Skeletal muscle satellite cell (primary cell): Measurements from ENCODE around the gene NUP214.
"Not testable (repeated sequence)": the region's sequence is repeated elsewhere in the genome, so short reads cannot be mapped to it uniquely, and the experiment has no call there.

ENCODE experiments used
- H3K27me3 ChIP-seq: 2 replicates; pipeline ENCODE4 v1.7.0; 2013; ENCODE audit warnings: low read length; ENCODE audit not compliant: control insufficient read depth, insufficient read depth
- H3K36me3 ChIP-seq: 2 replicates; pipeline ENCODE4 v1.7.0; 2013; ENCODE audit warnings: mild to moderate bottlenecking, control low read depth, low read length; ENCODE audit not compliant: insufficient read depth
- H3K4me1 ChIP-seq: 2 replicates; pipeline ENCODE4 v1.7.0; 2013; ENCODE audit warnings: low read length; ENCODE audit not compliant: control insufficient read depth, insufficient read depth
- H3K4me2 ChIP-seq: 2 replicates; pipeline ENCODE4 v1.7.0; 2013; ENCODE audit warnings: mild to moderate bottlenecking, low read length
- H3K4me3 ChIP-seq: 2 replicates; pipeline ENCODE4 v1.7.0; 2013; ENCODE audit warnings: low read length
- H3K9ac ChIP-seq: 2 replicates; pipeline ENCODE4 v1.7.0; 2013; ENCODE audit warnings: mild to moderate bottlenecking, low read depth, low read length, moderate library complexity
- H3K9me3 ChIP-seq: replicated peaks from 2 replicates; pipeline ENCODE4 v1.7.0; 2013; ENCODE audit warnings: mild to moderate bottlenecking, control low read depth, low read length

The NUP214 gene

DNA sequence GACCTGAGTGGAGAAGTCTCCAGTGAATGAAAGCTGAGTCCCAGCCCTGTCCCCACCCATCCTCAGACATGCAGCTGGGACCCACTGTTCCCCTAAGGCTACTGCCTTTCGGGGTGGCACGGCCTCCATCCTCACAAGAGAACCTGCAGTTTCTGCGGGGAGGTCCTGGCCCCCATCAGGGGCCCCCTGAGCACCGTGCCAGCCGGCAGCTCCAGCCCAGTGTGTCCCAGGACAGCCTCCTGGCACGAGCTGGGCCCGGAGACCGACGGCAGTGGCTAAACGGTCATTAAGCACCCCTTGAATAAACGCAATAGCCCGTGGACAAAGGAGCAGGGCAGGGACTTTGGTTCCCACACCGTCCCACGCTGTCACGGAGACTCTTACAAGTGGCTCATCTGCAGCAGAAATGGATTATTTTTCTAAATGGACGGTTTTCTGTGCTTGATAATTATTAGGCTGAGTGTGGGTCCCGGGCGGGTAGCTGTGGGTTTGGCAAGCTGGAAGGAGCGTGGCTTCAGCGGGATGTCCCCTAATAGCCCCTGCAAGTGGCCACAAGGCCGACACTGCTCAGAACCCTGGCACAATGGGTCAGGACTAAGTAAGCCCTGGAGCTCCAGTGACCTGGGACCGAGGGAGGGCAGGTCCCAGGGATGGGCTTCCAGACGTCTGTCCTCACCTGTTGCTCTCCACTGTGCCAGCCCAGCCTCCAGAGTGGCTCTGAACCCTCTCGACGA, 133.5 kb downstream of the NUP214 start:
- Histone ChIP-seq H3K9ac (no peak overlapping the region), H3K4me2 (no peak overlapping the region), H3K27me3 (no peaks in the 10 kb centered on the region), H3K36me3 (no peaks in the 10 kb centered on the region), H3K4me3 (no peak overlapping the region), H3K9me3 (no peaks in the 10 kb centered on the region), H3K4me1 (peaks cover 13% of the 10 kb centered on the region)

DNA sequence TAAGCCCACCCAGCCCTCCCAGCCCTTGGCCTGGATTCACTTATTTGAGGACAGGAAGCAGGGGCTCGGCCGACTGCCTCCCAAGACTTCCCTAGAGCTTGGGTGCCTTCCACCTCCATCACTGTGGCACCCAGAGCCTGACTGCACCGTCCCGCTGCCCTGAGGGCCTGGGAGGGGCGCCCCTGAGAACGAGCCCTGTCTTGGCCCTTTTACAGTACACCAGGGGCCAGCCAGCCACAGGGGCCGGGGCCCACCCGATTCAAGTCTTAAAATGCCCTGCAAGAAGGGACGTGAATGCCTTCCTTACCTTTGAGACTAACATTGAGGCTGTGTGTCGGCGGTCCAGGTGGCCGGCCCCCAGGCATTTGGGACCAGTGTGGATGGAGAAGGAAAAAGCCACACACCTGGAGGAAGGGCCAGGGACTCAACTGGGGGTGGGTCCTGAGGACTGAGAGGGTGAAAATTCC, 134.1 kb downstream of the NUP214 start:
- H3K36me3 ChIP-seq, result no peaks in the 10 kb centered on the region
- peaks cover 13% of the 10 kb centered on the region for H3K4me1 ChIP-seq
- H3K9me3 ChIP-seq, result no peaks in the 10 kb centered on the region
- H3K27me3 ChIP-seq, result no peaks in the 10 kb centered on the region
- no peak overlapping the region for H3K9ac ChIP-seq
- H3K4me3 ChIP-seq, result no peak overlapping the region
- H3K4me2 ChIP-seq, result no peak overlapping the region

DNA sequence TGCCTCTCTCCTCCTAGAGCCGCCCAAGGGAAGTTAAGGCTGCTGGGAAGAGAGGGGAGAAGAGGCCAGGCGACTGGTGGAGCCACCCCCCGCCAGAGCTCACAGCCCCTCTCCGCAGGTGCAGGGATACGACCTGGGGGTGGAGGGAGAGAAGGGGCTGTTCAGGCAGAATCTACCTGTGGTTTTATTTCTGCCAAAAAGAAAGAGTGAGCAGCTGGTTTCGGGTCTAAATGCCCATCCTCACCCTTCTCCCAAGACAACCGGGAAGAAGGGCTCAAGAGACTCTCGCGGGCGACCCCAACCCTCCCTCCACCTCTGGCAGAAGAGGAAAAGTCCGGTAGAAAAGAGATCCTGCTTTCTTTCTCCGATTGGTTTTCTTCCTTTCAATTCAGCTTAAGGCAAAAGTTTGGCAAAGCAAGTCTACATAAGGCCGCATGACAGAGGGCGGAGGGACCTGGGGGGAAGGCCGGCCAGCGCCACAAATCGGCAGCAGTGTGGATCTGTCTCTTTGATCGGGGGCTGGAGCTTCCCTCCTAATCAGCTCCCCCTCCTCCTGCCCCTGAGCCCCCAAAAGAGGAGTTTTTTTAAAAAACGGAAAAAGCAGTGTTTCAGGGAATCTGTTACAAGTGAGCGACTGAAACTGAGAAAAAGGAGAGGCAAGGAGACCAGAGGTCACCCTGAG, 134.7 kb downstream of the NUP214 start:
- Histone ChIP-seq H3K4me1 (peaks cover 13% of the 10 kb centered on the region), H3K9ac (no peak overlapping the region), H3K4me2 (no peak overlapping the region), H3K4me3 (no peak overlapping the region), H3K27me3 (no peaks in the 10 kb centered on the region), H3K36me3 (no peaks in the 10 kb centered on the region), H3K9me3 (no peaks in the 10 kb centered on the region)

DNA sequence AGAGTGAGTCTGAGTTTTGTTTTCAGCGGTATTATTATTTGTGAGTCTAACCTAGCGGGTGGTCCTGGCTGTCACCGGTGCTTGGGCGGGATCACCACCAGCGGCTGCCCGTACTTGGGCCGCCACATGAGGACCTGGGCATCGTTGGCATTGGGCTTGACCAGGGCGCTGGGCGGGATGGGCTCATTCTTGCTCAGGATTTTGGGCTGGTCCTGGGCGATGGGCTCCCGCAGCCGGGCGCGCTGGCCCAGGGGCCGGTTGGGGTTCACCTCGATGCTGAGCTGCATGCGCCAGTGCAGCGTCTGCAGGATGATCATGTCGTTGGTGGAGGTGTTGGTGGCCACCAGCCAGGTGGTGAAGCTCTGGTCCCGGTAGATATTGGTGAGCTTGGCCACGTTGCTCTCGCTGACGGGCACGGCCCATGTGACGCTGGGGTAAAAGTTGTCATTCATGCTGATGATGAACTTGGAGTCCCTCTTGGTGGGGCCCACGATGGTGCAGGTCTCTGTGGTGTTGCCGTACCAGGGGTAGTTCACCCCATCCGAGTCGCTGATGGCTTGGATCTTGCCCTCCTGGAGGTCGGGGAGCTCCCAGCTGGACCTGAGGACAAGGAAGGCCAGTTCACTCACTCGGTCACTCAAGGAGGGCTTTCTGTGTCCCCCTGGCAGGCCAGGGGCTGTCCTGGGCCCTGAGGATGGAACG, 135.5 kb downstream of the NUP214 start:
- H3K9me3 ChIP-seq, result no peaks in the 10 kb centered on the region
- no peaks in the 10 kb centered on the region for H3K27me3 ChIP-seq
- no peaks in the 10 kb centered on the region for H3K36me3 ChIP-seq
- no peak overlapping the region for H3K9ac ChIP-seq
- no peak overlapping the region for H3K4me2 ChIP-seq
- H3K4me3 ChIP-seq, result no peak overlapping the region
- H3K4me1 ChIP-seq, result peaks cover 10% of the 10 kb centered on the region

DNA sequence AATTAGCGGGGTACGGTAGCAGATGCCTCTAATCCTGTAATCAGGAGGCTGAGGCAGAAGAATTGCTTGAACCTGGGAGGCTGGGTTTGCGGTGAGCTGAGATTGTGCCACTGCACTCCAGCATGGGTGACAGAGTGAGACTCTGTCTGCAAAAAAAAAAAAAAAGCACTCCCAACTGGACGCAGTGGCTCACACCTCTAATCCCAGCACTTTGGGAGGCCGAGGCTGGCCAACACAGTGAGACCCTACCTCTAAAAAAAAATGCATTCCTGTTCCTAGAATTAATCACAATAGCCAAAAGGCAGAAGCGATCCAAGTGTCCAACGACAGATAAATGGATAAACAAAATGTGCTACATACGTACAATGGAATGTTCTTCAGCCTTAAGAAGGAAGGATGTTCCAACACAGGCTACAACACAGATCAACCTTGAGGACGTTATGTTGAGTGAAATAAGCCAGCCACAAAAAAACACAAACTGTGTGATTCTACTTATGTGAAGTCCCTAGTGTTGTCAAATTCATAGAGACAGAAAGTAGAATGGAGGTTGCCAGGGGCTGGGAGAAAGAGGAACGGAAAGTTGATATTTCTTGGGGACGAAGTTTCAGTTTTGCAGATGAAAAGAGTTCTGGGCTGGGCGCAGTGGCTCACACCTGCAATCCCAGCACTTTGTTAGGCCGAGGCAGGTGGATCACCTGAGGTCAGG, 137.1 kb downstream of the NUP214 start:
- no peaks in the 10 kb centered on the region for H3K36me3 ChIP-seq
- no peaks in the 10 kb centered on the region for H3K27me3 ChIP-seq
- no peak overlapping the region for H3K4me3 ChIP-seq
- H3K9ac ChIP-seq, result no peak overlapping the region
- H3K9me3 ChIP-seq, result no peaks in the 10 kb centered on the region
- H3K4me1 ChIP-seq, result no peaks in the 10 kb centered on the region
- H3K4me2 ChIP-seq, result no peak overlapping the region

DNA sequence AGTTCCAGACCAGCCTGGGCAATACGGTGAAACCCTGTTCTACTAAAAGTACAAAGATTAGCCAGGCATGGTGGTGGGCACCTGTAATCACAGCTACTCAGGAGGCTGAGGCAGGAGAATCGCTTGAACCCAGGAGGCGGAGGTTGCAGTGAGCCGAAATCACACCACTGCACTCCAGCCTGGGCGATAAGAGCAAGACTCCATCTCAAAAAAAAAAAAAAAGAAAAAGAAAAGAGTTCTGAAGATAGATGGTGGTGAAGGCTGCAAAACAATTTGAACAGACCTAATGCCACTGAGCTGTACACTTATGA, 137.6 kb downstream of the NUP214 start:
- H3K9me3 ChIP-seq, H3K9ac ChIP-seq, H3K4me1 ChIP-seq, H3K36me3 ChIP-seq, H3K4me3 ChIP-seq, H3K27me3 ChIP-seq, H3K4me2 ChIP-seq: not testable (repeated sequence)

DNA sequence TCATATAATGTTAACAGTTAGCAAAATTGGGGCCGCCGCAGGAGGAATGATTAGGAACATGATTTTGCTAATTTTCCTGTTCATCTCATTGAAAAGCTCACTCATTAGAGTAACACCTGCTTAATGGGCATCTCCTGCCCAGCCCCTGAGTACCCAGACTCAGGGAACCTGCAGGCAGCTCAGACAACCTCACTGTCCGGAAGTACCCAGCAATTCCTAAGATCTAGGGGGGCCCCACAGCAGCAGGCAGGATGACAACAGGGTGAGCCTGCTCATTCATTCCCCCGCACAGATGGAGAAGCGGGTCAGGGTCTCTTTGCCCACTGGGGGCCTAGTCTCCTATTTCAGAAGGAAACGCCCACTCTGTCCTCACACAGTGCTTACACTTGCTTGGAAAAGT, 138.3 kb downstream of the NUP214 start:
- H3K4me1 ChIP-seq, result no peaks in the 10 kb centered on the region
- no peaks in the 10 kb centered on the region for H3K27me3 ChIP-seq
- H3K4me2 ChIP-seq, result no peak overlapping the region
- no peak overlapping the region for H3K4me3 ChIP-seq
- no peaks in the 10 kb centered on the region for H3K9me3 ChIP-seq
- H3K36me3 ChIP-seq, result no peaks in the 10 kb centered on the region
- H3K9ac ChIP-seq, result no peak overlapping the region

DNA sequence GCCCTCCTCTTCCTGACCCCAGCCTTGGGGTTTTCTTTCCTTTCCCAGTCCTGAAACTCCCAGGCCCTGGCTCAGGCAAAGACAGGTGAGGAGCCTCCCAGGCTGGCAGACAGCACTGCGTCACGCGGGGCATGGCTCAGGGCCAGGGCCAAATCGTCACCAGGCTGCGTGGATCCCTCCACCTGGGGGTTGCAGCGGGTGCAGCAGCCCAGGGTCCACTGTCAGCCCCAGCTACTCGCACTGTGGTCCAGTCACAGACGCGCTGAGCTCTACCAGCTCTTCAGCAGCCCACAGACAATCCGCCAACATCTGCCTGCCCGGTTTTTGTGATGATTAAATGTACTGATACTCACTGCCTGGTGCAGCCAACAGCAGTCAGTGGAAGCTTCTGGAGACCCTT, 138.8 kb downstream of the NUP214 start:
- Histone ChIP-seq H3K9me3 (no peaks in the 10 kb centered on the region), H3K27me3 (no peaks in the 10 kb centered on the region), H3K4me3 (no peak overlapping the region), H3K36me3 (no peaks in the 10 kb centered on the region), H3K9ac (no peak overlapping the region), H3K4me2 (no peak overlapping the region), H3K4me1 (no peaks in the 10 kb centered on the region)

DNA sequence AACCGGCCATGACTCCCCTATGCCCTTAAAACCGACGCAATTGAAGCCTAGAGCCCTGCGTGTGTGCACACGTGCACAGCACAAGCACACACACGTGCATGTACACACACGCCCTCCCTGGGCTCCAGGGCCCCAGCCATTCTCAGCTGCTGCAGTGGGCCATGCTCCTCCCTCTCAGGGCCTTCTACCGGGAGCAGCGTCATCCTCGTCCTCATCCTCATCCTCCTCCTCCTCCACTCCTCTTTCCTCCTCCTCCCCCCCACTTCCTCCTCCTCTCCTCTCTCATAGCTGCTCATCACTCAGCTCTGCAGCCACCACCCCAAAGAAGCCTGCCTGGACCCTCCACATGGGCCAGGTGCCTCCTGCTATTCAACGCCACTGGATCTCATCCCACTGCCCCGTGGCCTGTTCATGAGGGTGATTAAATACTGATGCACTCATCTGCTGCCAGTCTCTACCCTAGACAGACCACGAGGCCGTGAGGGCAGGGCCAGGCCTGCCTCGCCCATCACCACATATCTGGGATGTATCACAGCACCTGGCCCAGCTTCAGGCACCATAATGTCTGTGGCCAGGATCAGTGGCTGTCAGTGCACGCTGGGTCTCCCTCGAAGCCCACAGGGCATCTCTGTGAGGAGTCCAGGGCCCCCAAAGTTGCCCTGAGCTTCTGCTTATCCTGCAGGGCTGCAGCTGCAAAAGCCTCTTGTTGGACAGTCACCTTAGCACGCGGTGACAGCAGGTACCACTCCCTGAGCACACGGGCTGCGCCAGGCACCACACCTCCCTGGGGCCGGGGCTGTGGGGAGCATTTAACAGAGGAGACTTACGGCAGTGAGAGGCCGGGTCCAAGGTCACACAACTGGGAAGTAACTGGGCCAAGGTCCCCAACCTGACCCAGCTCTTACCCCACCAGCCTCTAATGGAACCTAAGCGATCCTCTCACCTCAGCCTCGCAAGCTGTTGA, 141.2 kb downstream of the NUP214 start:
- no peak overlapping the region for H3K4me3 ChIP-seq
- no peak overlapping the region for H3K9ac ChIP-seq
- H3K9me3 ChIP-seq, result no peaks in the 10 kb centered on the region
- no peak overlapping the region for H3K4me2 ChIP-seq
- no peaks in the 10 kb centered on the region for H3K4me1 ChIP-seq
- H3K36me3 ChIP-seq, result no peaks in the 10 kb centered on the region
- H3K27me3 ChIP-seq, result no peaks in the 10 kb centered on the region

DNA sequence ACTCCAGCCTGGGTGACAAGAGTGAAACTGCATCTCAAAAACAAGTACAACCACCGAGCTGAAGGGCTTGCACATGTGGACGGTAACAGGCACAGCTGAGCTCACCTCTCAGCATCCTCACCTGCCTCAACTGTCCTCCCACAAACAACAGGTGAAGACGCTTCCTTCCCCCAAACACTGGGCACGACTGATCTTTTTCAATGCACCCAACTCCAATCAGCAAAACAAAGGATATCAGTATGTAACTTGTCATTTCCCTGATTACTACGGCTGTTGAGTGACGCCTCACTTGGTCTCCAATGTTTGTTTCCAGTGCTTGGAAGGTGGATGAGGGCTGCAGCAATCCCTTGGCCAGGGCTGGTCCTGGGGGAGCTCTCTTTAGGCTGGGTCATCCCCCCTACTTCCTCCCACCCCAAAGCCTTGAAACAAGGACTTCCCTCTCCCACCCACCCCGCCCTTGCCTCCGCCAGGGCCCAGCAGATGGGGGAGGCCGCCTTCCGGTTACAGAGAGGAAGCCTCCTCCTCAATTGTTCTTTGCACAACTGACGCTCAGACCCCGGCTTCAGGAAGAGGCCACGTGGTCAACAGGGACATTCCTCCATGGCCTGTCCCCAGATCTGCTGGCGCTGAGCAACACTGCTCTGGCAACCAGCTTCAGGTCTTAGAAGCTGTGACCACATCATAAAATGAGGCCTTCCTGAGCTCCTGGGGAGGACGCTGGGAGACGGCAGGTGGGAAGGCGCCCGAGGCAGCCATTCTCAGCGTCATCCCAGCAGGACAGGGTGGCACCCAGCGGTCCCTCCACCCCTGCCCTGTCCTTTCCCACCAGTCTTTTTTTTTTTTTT, 145.0 kb downstream of the NUP214 start:
- H3K4me3 ChIP-seq, result no peak overlapping the region
- no peak overlapping the region for H3K9ac ChIP-seq
- H3K4me2 ChIP-seq, result no peak overlapping the region
- H3K9me3 ChIP-seq, result no peaks in the 10 kb centered on the region
- H3K4me1 ChIP-seq, result no peaks in the 10 kb centered on the region
- H3K36me3 ChIP-seq, result no peaks in the 10 kb centered on the region
- peaks cover 6% of the 10 kb centered on the region for H3K27me3 ChIP-seq
